ENCODE measurements around the gene SIGLEC11.
"Not testable (repeated sequence)": the region's sequence is repeated elsewhere in the genome, so short reads cannot be mapped to it uniquely, and the experiment has no call there.

SIGLEC11 gene

GRCh38 chr19:49924881-49925210 lies 36.1 kb downstream of the SIGLEC11 start:
- DNase-seq = not testable (repeated sequence)

GRCh38 chr19:49924004-49924880 lies 36.7 kb downstream of the SIGLEC11 start:
- peak; percentile 27 to 68 for DNase-seq

GRCh38 chr19:49923055-49924003 lies 37.6 kb downstream of the SIGLEC11 start:
- no peak for DNase-seq

GRCh38 chr19:49921871-49922795 lies 38.8 kb downstream of the SIGLEC11 start:
- no peak for DNase-seq

- no peak for DNase-seq
These were observed 40.2 kb downstream of the SIGLEC11 start for GRCh38 chr19:49920624-49921363.

- DNase-seq = no peak
These were observed 42.9 kb downstream of the SIGLEC11 start for GRCh38 chr19:49918089-49918488.

GRCh38 chr19:49916839-49917733 lies 43.9 kb downstream of the SIGLEC11 start:
- DNase-seq = no peak

GRCh38 chr19:49915271-49915670 lies 45.7 kb downstream of the SIGLEC11 start:
- DNase-seq = no peak

- no peak for DNase-seq
These were observed 47.3 kb downstream of the SIGLEC11 start for GRCh38 chr19:49913720-49914119.

- no peak for DNase-seq
These were observed 47.8 kb downstream of the SIGLEC11 start for GRCh38 chr19:49912965-49913685.

- DNase-seq = no peak
These were observed 49.4 kb downstream of the SIGLEC11 start for GRCh38 chr19:49911381-49912145.

- no peak for DNase-seq
These were observed 50.8 kb downstream of the SIGLEC11 start for GRCh38 chr19:49910179-49910578.

GRCh38 chr19:49908480-49909420 lies 52.2 kb downstream of the SIGLEC11 start:
- DNase-seq = no peak

- no peak for DNase-seq
These were observed 53.1 kb downstream of the SIGLEC11 start for GRCh38 chr19:49907745-49908446.

GRCh38 chr19:49906879-49907564 lies 54.0 kb downstream of the SIGLEC11 start:
- DNase-seq = no peak

GRCh38 chr19:49904136-49904535 lies 56.8 kb downstream of the SIGLEC11 start:
- DNase-seq = no peak

All from NCI-H446 (cell line).